GM12891 (cell line): ENCODE results near the gene SPATA21. TPM values are rescaled to one million over a fixed set of nuclear protein-coding genes. Genes with fewer than 3 reads are reported as not detected.
"Not testable (repeated sequence)": the region's sequence is repeated elsewhere in the genome, so short reads cannot be mapped to it uniquely, and the experiment has no call there.

ENCODE experiments used
- DNase-seq: peaks from one replicate; pipeline ENCODE4 v3.0.0; 2011; ENCODE audit warnings: low spot score; ENCODE audit not compliant: insufficient read length
- FAIRE-seq: peaks from 2 replicates; lab custom pipeline; 2011; peaks lifted over from hg19 to GRCh38; lab: Jason Lieb, UNC
- PAX5 ChIP-seq: IDR thresholded peaks from 2 replicates; pipeline ENCODE4 v1.6.1; 2011; ENCODE audit warnings: low read length, moderate library complexity, mild to moderate bottlenecking; ENCODE audit not compliant: insufficient read depth, severe bottlenecking
- POLR2A ChIP-seq: IDR thresholded peaks from 2 replicates; pipeline ENCODE4 v1.6.1; 2011; ENCODE audit warnings: low read depth, low read length, control low read depth
- POLR2AphosphoS5 ChIP-seq: IDR thresholded peaks from 2 replicates; pipeline ENCODE4 v1.6.1; 2011; ENCODE audit warnings: low read depth, low read length, control low read depth
- POU2F2 ChIP-seq: IDR thresholded peaks from 2 replicates; pipeline ENCODE4 v1.6.1; 2011; ENCODE audit warnings: low read depth, mild to moderate bottlenecking, control low read depth, low read length, moderate library complexity
- SPI1 ChIP-seq: IDR thresholded peaks from 2 replicates; pipeline ENCODE4 v1.6.1; 2011; ENCODE audit warnings: low read depth, low read length, control low read depth
- TAF1 ChIP-seq: IDR thresholded peaks from 2 replicates; pipeline ENCODE4 v1.6.1; 2011; ENCODE audit warnings: low read depth, low read length, control low read depth
- polyA plus RNA-seq: library from polyadenylated mRNA; unstranded; fragments of >200 nt; gene quantifications from one replicate; pipeline ENCODE4 v1.2.1, GENCODE V29; 2012; ENCODE audit warnings: low read depth, missing spikeins, inconsistent platforms; ENCODE audit not compliant: missing spikeins

The SPATA21 gene
- 0.09 TPM for polyA plus RNA-seq

DNA sequence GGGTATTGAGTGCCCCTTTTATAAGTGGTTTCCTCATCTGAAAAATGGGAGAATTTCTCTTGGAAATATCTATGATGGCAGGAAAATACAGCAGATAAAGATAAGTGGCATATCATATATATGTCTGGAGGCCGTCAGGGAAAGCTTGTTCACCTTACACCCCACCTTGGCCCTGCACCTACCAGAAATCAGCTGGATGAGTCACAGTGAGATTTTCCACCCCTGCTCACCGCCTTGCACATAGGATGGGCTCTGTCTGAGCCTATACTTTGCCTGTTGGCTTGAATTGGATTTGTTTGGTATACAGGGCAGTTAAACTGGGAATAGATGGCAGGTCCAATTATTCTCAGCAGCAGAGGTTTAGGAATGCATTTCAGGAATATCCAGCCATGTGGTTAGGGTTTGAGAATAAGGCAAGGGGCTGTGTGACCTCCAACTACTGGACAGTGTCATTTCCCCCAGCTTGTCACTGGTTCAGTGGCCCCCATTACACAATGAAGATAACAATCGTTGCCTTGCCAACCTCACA, at the start of gene SPATA21:
TSS of gene SPATA21 (minus strand) at position 479 of the 529 bp plus-strand sequence. CDS start 6,053 bp downstream, outside the sequence.
- no peak for FAIRE-seq
- TF ChIP-seq POLR2AphosphoS5 (no peak), SPI1 (no peak), POLR2A (no peak), PAX5 (no peak), TAF1 (no peak), POU2F2 (no peak)
- DNase-seq = no peak

DNA sequence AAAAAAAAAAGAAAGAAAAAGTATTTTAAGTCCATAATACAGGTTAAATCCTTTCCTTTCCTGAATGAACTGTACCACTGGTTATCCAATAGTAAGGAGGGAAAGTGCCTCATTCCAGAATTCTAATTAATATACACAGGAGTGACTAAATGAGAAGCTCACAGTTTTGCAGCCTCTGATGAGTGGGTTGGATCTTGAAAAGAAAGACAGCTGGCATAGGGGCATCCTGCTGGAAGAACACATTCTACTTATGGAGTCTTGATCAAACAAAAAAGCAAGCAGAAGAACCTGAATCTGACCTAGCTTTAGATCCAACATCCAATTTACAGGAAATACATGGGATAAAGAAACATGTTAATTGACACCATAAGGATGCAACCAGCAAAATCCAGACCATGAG, 49.8 kb upstream of the SPATA21 start:
- not testable (repeated sequence) for FAIRE-seq, DNase-seq

GRCh38 chr1:16486316-16486715, 49.1 kb upstream of the SPATA21 start:
- DNase-seq, FAIRE-seq: not testable (repeated sequence)

DNA sequence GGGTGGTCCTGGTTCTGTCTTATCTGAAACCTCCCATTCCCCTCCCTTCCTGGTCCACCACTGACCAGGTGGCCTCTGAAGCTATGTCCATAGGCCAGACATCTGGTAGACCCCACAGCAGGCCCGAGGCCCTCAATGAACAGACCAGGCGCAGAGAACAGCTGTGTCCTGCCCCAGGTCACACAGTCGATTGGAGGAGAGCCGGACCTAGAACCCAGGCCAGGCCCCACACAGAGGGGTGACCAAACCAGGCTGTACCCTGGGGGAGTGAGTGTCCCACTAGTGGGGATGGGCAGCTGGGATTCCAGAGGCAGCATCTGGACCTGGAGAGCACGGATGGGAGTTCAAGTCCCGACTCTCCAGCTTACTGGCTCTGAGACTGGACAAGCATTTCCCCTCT, 47.7 kb upstream of the SPATA21 start:
- FAIRE-seq (no peak), DNase-seq (no peak)
- TF ChIP-seq POLR2AphosphoS5 (no peak), SPI1 (no peak), POLR2A (no peak)

DNA sequence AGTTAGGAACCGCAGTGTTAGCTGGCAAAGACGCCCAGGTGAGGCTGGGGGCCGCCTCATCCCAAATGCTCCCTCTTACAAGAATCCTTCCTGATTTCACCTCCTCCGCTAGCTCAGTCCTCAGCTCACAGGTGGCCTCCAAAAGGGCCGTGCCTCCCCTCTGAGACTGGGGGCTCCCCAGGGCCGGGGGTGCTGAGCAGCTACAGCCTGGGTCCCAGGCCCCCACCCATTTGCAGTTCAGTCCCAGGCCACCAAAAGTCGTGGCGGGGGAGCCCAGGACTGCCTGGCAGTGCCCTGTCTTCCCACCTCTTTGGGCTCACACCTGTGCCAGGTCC, 47.2 kb upstream of the SPATA21 start:
- FAIRE-seq (no peak), DNase-seq (no peak)
- TF ChIP-seq POLR2A = no peak
- TF ChIP-seq PAX5 = no peak
- TF ChIP-seq POLR2AphosphoS5 = no peak
- no peak for TF ChIP-seq POU2F2
- no peak for TF ChIP-seq SPI1
- TF ChIP-seq TAF1 = no peak

GRCh38 chr1:16483639-16484500, 46.6 kb upstream of the SPATA21 start:
- FAIRE-seq = not testable (repeated sequence)

GRCh38 chr1:16483146-16483545, 45.9 kb upstream of the SPATA21 start:
- not testable (repeated sequence) for FAIRE-seq, DNase-seq

More at GRCh38 chr1:16483639-16484500, 46.6 kb upstream of the SPATA21 start:
- DNase-seq = not testable (repeated sequence)

DNA sequence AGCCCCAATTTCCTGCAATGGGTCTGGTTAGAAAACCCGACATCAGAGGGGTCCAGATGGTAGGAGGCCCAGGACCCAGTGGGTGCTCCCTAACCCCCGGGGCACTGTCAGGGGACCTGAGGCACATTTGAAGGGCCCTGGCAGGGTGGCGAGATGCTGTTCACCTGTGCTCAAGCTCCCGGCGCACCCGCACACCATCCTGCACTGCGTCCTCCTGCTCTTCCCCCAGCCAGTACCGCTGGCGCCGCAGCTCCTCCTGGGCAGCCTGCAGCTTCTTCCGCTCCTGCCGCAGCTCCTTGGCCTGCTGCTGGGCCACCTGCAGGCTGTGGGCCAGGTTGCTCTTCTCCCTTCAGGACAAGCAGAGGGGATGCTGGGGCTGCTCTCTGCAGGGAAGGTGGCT, 40.9 kb upstream of the SPATA21 start:
- DNase-seq (no peak), FAIRE-seq (no peak)
- TF ChIP-seq POU2F2 (no peak), POLR2A (no peak), PAX5 (no peak), TAF1 (no peak), SPI1 (no peak), POLR2AphosphoS5 (no peak)

- not testable (repeated sequence) for DNase-seq, FAIRE-seq
Measured at GRCh38 chr1:16475771-16476770, 38.8 kb upstream of the SPATA21 start.

- not testable (repeated sequence) for FAIRE-seq, DNase-seq
Measured at GRCh38 chr1:16474891-16475290, 37.7 kb upstream of the SPATA21 start.

GRCh38 chr1:16474166-16474800, 37.1 kb upstream of the SPATA21 start:
- FAIRE-seq (no peak), DNase-seq (no peak)
- no peak for TF ChIP-seq POU2F2
- TF ChIP-seq TAF1 = no peak
- no peak for TF ChIP-seq SPI1
- TF ChIP-seq POLR2A = no peak
- no peak for TF ChIP-seq PAX5
- TF ChIP-seq POLR2AphosphoS5 = no peak
